IPS DF 4.7 (cell line): ENCODE data around the gene ZNF169.
"Not testable (repeated sequence)": the region's sequence is repeated elsewhere in the genome, so short reads cannot be mapped to it uniquely, and the experiment has no call there.

Source experiments
- DNase-seq: peaks from one replicate; pipeline ENCODE4 v3.0.0-alpha.2; 2013; ENCODE audit warnings: low spot score; ENCODE audit errors: extremely low read depth

Gene ZNF169

DNA sequence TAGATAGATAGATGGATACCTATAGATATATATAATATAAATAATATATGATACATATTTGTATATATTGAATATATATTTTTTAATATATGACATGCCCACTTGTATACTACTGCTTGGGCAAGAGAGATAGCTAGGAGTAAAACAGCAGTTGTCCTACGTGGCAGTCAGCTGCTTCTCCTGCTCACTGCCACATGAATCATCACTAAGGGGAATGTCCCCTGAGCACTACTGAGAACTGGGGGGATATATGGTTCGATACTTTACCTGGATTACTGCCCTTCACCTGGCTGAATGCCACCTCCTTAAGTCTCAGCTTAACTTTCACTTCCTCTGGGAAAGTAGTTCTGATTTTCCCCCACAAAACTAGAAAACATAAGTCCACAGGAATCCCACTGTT, 82.6 kb downstream of the ZNF169 start:
- not testable (repeated sequence) for DNase-seq

DNA sequence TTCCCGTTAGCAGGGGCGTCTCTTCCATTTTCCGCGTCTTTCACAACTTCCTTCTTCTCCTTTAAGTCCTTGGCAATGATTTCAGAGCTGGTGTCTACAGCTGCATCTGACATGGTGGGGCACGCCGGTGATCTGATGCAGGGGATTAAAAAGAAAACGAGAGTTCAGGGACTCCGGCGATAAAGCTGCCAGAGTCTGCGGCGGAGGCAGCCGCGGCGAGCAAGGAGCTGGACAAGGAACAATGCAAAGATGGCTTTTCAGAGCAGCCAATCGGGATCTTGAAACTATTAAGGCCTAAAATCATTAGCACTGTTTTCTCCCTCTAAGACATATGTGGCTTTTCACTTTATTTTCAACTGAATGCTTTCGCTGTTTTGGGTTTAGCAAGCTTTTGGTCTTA, 88.4 kb downstream of the ZNF169 start:
- not testable (repeated sequence) for DNase-seq

DNA sequence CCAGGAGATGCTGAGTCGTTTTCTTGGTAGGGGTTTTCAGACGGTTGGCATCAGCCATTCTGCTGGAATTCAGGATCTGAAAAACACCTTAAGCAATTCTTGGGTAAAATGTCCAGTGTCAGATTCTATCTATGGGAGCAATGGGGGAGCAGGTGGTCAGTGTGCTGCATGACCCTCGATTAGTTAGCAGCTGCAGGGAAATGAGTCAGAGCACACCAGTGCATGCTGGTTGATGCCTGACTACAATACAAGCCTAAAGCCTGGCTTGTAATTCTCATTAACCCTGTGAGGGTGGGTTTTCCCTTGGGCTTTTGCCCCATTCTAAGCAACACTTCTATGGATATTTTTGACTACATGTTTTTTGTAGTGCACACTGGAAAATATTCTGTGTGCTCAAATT, 89.7 kb downstream of the ZNF169 start:
- DNase-seq, result not testable (repeated sequence)
